Epithelial cell of proximal tubule (primary cell): Measurements from ENCODE around the gene TATDN2. TPM values are rescaled to one million over a fixed set of nuclear protein-coding genes. Genes with fewer than 3 reads are reported as not detected.

Experiments
- DNase-seq: peaks from one replicate; pipeline ENCODE4 v3.0.0-alpha.2; 2011; ENCODE audit warnings: low read depth
- H3K4me3 ChIP-seq: 2 replicates; pipeline ENCODE4 v1.5.1; 2011; ENCODE audit warnings: low read depth, mild to moderate bottlenecking, low read length
- total RNA-seq: library from RNA; depleted of rRNA; stranded (reverse); fragments of >200 nt; gene quantifications from 2 replicates; pipeline ENCODE4 v1.2.3, GENCODE V29; 2015
- TF ChIP-seq, protein P1 (sequence below): conservative IDR thresholded peaks from 2 replicates; pipeline ENCODE4 v1.5.1; 2012; ENCODE audit warnings: low read depth, mild to moderate bottlenecking, low read length

Gene TATDN2
- total RNA-seq, 1 donor from 2014 or later, result 14.6 TPM

- no peak overlapping the region for H3K4me3 ChIP-seq
- no peak for DNase-seq
- TF ChIP-seq, protein P1, sequence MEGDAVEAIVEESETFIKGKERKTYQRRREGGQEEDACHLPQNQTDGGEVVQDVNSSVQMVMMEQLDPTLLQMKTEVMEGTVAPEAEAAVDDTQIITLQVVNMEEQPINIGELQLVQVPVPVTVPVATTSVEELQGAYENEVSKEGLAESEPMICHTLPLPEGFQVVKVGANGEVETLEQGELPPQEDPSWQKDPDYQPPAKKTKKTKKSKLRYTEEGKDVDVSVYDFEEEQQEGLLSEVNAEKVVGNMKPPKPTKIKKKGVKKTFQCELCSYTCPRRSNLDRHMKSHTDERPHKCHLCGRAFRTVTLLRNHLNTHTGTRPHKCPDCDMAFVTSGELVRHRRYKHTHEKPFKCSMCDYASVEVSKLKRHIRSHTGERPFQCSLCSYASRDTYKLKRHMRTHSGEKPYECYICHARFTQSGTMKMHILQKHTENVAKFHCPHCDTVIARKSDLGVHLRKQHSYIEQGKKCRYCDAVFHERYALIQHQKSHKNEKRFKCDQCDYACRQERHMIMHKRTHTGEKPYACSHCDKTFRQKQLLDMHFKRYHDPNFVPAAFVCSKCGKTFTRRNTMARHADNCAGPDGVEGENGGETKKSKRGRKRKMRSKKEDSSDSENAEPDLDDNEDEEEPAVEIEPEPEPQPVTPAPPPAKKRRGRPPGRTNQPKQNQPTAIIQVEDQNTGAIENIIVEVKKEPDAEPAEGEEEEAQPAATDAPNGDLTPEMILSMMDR, result no peak
Observed at GRCh38 chr3:10299679-10300078, 51.4 kb downstream of the TATDN2 start.

DNA sequence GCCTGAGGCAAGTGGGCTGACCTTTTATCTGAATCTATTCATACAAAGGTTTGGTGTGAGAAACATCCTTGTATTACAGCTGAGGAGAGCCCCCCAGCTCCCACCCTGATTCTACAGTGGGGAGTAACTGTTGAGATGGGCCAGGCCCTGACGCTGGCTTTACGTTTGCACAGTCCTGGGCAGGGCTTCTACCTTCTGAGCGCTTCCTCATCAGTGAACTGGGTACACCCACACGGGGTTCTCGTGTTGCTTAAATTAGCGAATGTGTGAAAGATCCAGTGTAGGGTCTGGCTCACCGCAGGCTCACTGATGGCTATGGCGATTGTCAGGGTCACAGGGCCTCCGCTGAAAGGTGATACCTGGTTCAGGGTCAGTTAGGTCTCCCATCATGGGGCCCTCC, 51.8 kb downstream of the TATDN2 start:
- DNase-seq, result no peak
- TF ChIP-seq, protein P1, result no peak
- no peak overlapping the region for H3K4me3 ChIP-seq

DNA sequence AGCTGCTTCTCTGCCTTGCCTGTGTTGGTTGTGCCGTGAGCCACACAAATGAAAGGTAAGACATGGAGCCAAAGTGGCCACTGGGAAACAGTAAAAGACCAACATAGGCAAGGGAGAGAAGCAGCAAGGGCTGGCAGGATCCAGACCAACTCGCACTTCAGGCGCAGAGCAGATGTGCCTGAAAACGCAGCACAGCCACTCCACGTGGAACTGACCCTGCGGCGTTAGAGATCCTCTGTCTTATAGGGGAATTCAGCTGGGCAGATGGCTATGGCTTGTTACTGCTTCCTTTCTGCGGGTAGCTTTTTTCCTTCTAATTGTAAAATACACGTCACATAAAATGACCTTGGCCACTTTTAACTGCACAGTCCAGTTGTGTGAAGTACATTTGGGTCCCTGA, 54.8 kb downstream of the TATDN2 start:
- TF ChIP-seq, protein P1, result no peak
- no peak for DNase-seq
- no peak overlapping the region for H3K4me3 ChIP-seq

- no peak overlapping the region for H3K4me3 ChIP-seq
- TF ChIP-seq, protein P1, result no peak
- no peak for DNase-seq
Observed at GRCh38 chr3:10303785-10304184, 55.5 kb downstream of the TATDN2 start.

- no peak for DNase-seq
- TF ChIP-seq, protein P1, result no peak
Observed at GRCh38 chr3:10304905-10305304, 56.6 kb downstream of the TATDN2 start.

DNA sequence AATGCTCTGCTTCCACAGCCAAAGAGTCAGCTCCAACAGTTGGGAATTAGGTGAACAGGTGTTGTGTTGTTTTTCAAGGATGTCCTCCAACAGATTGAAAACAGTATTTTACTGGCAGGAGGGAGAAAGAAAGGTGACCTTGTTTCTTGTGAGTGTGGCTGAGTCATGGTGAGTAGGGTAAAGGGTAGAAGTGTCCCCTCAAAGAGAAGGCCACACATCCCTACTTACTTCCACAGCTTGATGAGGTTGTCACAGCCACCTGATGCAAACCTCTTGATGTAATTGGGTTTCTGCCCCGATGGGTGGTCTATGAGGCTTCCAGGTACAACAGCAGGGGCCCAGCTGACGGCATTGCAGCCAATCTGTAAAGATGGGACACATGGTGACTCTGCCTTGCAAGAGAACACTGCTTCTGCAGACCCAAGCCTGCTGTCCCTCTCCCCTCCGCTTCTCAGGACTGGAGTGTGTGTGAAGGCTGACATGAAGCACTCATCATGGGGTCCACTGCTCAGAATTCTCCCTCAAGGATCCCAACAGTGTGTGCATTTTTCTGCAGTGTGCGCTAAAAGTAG, 57.2 kb downstream of the TATDN2 start:
- no peak for DNase-seq
- TF ChIP-seq, protein P1, result no peak
- H3K4me3 ChIP-seq, result no peak overlapping the region

More at GRCh38 chr3:10304905-10305304, 56.6 kb downstream of the TATDN2 start:
- H3K4me3 ChIP-seq, result no peak overlapping the region

GRCh38 chr3:10306156-10306555, 57.9 kb downstream of the TATDN2 start:
- TF ChIP-seq, protein P1, result no peak
- DNase-seq, result no peak

More at GRCh38 chr3:10306156-10306555, 57.9 kb downstream of the TATDN2 start:
- H3K4me3 ChIP-seq, result no peak overlapping the region
